ENCODE data around the gene VIPR1. TPM values are rescaled to one million over a fixed set of nuclear protein-coding genes. Genes with fewer than 3 reads are reported as not detected.

VIPR1 gene
- total RNA-seq, 1 experiment from 2014 or later = 3.7 TPM

DNA sequence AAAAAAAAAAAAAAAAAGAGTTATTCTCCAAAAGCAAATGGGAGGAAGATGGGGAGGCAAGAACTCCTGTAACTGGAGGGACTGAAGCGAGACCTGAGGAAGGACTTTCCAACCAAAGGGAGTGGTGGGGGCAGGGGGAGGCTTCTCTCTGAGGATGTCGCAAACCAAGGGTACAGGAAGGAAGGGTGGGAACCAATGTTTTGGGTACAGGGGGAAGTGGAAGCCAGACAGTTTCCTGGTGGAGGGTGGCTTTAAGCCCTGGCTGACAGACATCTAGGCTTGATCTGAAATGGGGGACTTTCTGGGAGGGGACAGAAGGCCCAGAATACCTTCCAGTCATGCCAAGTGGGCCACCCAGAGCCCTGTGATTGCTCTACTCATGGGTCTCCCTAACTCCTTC lies 27.0 kb downstream of the VIPR1 start:
- ChIA-PET POLR2A (ENCODE audit: unreplicated experiment) (no interaction called here), CTCF (no interaction called here)
- no TSS peak for BruUV-seq (replicated peaks)
- H3K9ac ChIP-seq (ENCODE audit: low read length) = no peak overlapping the region
- no peaks in the 10 kb centered on the region for H3K9me3 ChIP-seq (ENCODE audit: low read length)
- H3K9me2 ChIP-seq (replicated peaks; ENCODE audit: low read length) = no peaks in the 10 kb centered on the region
- H3K4me3 ChIP-seq (ENCODE audit: low read length) = no peak overlapping the region
- ATAC-seq (no peak), DNase-seq (no peak)
- H3F3A ChIP-seq (ENCODE audit: low read length, unreplicated experiment) = no peaks in the 10 kb centered on the region
- no peaks in the 10 kb centered on the region for H3K27me3 ChIP-seq (ENCODE audit: low read length)
- TF ChIP-seq, protein P1, sequence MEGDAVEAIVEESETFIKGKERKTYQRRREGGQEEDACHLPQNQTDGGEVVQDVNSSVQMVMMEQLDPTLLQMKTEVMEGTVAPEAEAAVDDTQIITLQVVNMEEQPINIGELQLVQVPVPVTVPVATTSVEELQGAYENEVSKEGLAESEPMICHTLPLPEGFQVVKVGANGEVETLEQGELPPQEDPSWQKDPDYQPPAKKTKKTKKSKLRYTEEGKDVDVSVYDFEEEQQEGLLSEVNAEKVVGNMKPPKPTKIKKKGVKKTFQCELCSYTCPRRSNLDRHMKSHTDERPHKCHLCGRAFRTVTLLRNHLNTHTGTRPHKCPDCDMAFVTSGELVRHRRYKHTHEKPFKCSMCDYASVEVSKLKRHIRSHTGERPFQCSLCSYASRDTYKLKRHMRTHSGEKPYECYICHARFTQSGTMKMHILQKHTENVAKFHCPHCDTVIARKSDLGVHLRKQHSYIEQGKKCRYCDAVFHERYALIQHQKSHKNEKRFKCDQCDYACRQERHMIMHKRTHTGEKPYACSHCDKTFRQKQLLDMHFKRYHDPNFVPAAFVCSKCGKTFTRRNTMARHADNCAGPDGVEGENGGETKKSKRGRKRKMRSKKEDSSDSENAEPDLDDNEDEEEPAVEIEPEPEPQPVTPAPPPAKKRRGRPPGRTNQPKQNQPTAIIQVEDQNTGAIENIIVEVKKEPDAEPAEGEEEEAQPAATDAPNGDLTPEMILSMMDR (conservative IDR thresholded peaks at IDR 0.05; ENCODE audit: low read depth, low read length) = no peak
- TF ChIP-seq EZH2 (IDR thresholded peaks at IDR 0.05; ENCODE audit: low read length, unreplicated experiment) (no peak), EZH2phosphoT487 (IDR thresholded peaks at IDR 0.05; ENCODE audit: borderline replicate concordance, low read length) (no peak)
- no peaks in the 10 kb centered on the region for H3K4me1 ChIP-seq (ENCODE audit: insufficient read depth, low read length)
- no peaks in the 10 kb centered on the region for H4K20me1 ChIP-seq (ENCODE audit: low read length)
- H3K4me2 ChIP-seq (ENCODE audit: low read length) = no peak overlapping the region
- no peaks in the 10 kb centered on the region for H3K36me3 ChIP-seq (ENCODE audit: low read depth, low read length)
- no peak overlapping the region for H2AFZ ChIP-seq (ENCODE audit: low read length)
- intact Hi-C loops (cut with micrococcal nuclease) = no loop called here
- H3K27ac ChIP-seq (ENCODE audit: low read length) = no peak overlapping the region
- no peaks in the 10 kb centered on the region for H3K79me2 ChIP-seq (ENCODE audit: low read length)

DNA sequence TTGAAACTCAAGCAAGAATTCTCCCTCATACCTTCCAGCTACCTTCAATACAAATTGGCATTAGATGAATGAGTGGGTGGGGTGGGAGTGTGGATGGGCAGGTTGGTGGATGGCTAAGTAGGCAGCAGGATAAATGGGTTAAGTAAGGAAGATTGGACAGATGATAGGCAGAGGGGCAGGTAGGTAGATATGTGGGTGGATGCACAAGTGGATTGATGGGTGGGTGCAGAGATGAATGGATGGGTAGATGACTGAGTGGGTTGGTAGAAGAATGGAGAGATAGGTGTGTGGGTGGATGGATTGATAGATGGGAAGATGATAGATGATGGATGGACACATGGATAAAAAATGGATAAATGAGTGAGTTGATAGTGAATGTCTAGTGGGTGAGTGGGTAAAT lies 27.6 kb downstream of the VIPR1 start:
- CTCF ChIA-PET = no interaction called here
- Histone ChIP-seq H3K36me3 (ENCODE audit: low read depth, low read length) (no peaks in the 10 kb centered on the region), H3K27ac (ENCODE audit: low read length) (no peak overlapping the region), H3K9me2 (replicated peaks; ENCODE audit: low read length) (no peaks in the 10 kb centered on the region), H2AFZ (ENCODE audit: low read length) (no peak overlapping the region), H4K20me1 (ENCODE audit: low read length) (no peaks in the 10 kb centered on the region), H3K27me3 (ENCODE audit: low read length) (no peaks in the 10 kb centered on the region), H3K79me2 (ENCODE audit: low read length) (no peaks in the 10 kb centered on the region), H3K4me1 (ENCODE audit: insufficient read depth, low read length) (no peaks in the 10 kb centered on the region), H3K9ac (ENCODE audit: low read length) (no peak overlapping the region), H3K4me3 (ENCODE audit: low read length) (no peak overlapping the region), H3K9me3 (ENCODE audit: low read length) (no peaks in the 10 kb centered on the region), H3K4me2 (ENCODE audit: low read length) (no peak overlapping the region), H3F3A (ENCODE audit: low read length, unreplicated experiment) (no peaks in the 10 kb centered on the region)
- no TSS peak for BruUV-seq (replicated peaks)
- DNase-seq (no peak), ATAC-seq (no peak)
- POLR2A ChIA-PET (ENCODE audit: unreplicated experiment) = no interaction called here
- TF ChIP-seq EZH2phosphoT487 (IDR thresholded peaks at IDR 0.05; ENCODE audit: borderline replicate concordance, low read length) = no peak
- no peak for TF ChIP-seq EZH2 (IDR thresholded peaks at IDR 0.05; ENCODE audit: low read length, unreplicated experiment)
- intact Hi-C loops (cut with micrococcal nuclease) = no loop called here

DNA sequence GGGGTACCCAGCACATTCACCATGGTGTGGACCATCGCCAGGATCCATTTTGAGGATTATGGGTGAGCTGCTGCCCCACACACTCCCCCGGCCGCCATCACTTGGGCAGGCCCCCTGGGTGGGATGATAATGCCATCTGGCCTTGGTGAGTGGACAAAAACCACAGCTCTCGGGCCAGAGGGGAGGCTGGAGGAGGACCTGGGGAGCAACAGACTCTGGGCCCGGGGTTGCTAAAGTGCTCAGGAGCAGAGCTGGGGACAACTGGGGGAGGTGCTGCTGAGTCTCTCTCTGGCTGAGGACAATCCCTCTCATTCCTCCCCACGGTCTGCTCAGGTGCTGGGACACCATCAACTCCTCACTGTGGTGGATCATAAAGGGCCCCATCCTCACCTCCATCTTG lies 29.0 kb downstream of the VIPR1 start:
- H3K4me1 ChIP-seq (ENCODE audit: insufficient read depth, low read length) = no peaks in the 10 kb centered on the region
- BruUV-seq (replicated peaks) = no TSS peak

More for the DNA sequence above, 29.0 kb downstream of the VIPR1 start:
- H3K4me3 ChIP-seq (ENCODE audit: low read length) = no peak overlapping the region
- no peak overlapping the region for H3K4me2 ChIP-seq (ENCODE audit: low read length)
- H3K9ac ChIP-seq (ENCODE audit: low read length) = no peak overlapping the region
- no peak overlapping the region for H2AFZ ChIP-seq (ENCODE audit: low read length)
- no peaks in the 10 kb centered on the region for H3F3A ChIP-seq (ENCODE audit: low read length, unreplicated experiment)
- TF ChIP-seq, protein P1 (conservative IDR thresholded peaks at IDR 0.05; ENCODE audit: low read depth, low read length) = no peak
- no peak for TF ChIP-seq EZH2 (IDR thresholded peaks at IDR 0.05; ENCODE audit: low read length, unreplicated experiment)
- no peak for TF ChIP-seq EZH2phosphoT487 (IDR thresholded peaks at IDR 0.05; ENCODE audit: borderline replicate concordance, low read length)
- H3K9me3 ChIP-seq (ENCODE audit: low read length) = no peaks in the 10 kb centered on the region
- H3K9me2 ChIP-seq (replicated peaks; ENCODE audit: low read length) = no peaks in the 10 kb centered on the region
- ChIA-PET POLR2A (ENCODE audit: unreplicated experiment) (no interaction called here), CTCF (no interaction called here)
- H4K20me1 ChIP-seq (ENCODE audit: low read length) = no peaks in the 10 kb centered on the region
- no peak for ATAC-seq
- H3K27me3 ChIP-seq (ENCODE audit: low read length) = no peaks in the 10 kb centered on the region
- no peak for DNase-seq
- no peak overlapping the region for H3K27ac ChIP-seq (ENCODE audit: low read length)
- H3K36me3 ChIP-seq (ENCODE audit: low read depth, low read length) = no peaks in the 10 kb centered on the region
- intact Hi-C loops (cut with micrococcal nuclease) = no loop called here
- H3K79me2 ChIP-seq (ENCODE audit: low read length) = no peaks in the 10 kb centered on the region
